Measurements from ENCODE around the gene DAGLB.

DNA sequence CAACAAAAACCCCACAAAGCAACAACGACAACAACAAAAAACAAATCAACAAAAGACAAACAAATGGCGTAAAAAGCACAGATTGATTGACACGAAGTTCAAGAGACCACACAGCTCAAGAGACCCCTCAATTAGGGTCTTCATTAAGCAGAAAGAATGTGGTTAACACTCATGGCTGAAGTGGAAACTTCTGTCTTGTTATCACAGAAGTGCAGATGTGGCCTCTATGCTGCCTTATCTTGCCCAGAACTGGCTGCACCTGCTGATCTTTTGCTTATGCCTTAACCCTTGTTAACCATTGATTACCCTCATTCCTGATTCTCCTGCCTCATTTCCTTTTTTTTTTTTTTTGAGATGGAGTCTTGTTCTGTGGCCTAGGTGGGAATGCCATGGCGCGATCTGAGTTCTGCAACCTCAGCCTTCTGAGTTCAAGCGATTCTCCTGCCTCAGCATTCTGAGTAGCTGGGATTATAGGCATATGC, 3.5 kb upstream of the DAGLB start:
- TF ChIP-seq, protein P1, sequence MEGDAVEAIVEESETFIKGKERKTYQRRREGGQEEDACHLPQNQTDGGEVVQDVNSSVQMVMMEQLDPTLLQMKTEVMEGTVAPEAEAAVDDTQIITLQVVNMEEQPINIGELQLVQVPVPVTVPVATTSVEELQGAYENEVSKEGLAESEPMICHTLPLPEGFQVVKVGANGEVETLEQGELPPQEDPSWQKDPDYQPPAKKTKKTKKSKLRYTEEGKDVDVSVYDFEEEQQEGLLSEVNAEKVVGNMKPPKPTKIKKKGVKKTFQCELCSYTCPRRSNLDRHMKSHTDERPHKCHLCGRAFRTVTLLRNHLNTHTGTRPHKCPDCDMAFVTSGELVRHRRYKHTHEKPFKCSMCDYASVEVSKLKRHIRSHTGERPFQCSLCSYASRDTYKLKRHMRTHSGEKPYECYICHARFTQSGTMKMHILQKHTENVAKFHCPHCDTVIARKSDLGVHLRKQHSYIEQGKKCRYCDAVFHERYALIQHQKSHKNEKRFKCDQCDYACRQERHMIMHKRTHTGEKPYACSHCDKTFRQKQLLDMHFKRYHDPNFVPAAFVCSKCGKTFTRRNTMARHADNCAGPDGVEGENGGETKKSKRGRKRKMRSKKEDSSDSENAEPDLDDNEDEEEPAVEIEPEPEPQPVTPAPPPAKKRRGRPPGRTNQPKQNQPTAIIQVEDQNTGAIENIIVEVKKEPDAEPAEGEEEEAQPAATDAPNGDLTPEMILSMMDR (IDR thresholded peaks at IDR 0.05; ENCODE audit: low read length) = no peak
- TF ChIP-seq EZH2 (optimal IDR thresholded peaks at IDR 0.05; ENCODE audit: low read depth, low read length) (no peak), EZH2phosphoT487 (IDR thresholded peaks at IDR 0.05; ENCODE audit: low read length) (no peak)
